Measurements from ENCODE around the gene KIF3A.
A peak's percentile ranks its signal among the peaks of the same experiment; 100 is the strongest.

The KIF3A gene

DNA sequence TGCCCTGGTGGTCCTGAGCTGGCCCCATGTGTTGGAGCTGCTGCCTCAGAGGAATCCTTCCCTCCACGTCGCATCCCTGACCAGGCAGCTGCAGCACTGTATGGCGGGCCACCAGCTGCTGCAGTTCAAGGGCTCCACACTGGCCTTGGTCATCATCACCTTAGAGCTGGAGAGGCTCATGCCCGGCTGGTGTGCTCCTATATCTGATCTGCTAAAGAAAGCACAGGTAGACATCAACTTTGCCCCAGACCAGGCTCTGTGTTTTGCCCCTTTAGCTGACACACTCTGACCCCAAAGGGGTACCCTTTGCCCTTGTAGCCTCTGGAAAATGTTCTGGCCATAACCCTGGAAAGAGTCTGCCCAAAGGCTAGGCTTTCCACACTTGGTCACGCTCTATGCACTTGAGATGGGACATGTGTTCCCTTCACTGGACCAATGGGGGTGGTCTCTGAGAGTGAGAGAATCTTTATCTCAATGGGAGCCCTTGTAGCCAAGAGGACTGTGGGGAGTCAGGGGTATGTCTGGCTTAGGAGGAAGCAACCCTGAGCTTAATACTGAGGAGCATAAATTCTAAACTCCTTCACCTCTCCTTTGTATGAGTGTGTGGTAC, 14.7 kb upstream of the KIF3A start:
- no peak for DNase-seq

DNA sequence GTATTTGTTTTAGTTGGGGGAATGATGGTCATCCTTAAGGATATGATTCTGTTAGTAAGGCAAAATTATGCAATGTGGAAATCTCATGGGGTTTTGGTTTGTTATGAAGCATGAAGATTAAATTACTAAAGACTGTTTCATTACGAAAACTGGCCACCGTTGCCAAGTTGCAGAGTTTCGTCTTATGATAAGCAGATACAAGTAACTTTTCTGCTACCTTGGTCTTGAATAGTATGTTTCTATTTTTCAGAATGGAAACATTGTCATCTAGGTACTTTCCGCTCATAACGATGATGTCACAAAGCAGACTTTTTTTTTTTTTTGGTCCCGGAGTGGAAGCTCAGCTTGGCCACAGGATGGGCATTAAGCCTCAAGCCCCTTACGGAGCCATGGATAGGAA, 14.1 kb upstream of the KIF3A start:
- peak; percentile 55 for DNase-seq

DNA sequence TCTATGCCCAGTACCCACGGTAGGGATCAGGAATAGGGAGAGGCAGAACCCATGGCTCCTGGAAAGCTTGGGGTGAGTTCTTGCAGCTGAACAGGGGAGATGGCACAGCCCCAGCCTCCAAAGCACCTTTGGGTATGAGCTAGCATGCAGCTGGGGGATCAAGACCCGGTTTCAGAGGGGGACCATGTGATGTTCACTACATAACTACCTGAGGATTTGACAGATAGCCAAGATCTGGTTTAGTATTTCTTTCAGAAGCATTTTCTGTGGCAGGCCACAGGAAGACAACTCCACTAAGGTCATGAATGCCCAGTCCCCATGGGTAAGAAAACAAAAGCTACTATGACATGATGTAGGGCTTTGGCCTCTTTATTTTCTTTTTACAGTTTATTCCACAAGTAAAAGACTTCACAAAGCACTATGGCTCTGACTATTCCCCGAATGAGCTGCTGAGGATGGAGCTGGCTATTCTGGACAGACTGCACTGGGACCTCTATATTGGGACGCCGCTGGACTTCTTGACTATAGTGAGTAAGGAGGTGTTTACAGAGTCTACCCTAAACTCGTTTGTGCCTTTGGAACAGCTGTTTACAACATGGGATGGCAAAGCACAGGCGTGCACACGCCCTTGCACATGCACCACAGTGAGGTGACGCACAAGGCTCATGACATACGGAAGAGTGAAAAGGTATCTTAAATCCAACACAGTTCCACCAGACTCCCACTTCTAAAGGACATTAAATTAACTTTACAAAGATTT, 13.3 kb upstream of the KIF3A start:
- DNase-seq, result no peak

DNA sequence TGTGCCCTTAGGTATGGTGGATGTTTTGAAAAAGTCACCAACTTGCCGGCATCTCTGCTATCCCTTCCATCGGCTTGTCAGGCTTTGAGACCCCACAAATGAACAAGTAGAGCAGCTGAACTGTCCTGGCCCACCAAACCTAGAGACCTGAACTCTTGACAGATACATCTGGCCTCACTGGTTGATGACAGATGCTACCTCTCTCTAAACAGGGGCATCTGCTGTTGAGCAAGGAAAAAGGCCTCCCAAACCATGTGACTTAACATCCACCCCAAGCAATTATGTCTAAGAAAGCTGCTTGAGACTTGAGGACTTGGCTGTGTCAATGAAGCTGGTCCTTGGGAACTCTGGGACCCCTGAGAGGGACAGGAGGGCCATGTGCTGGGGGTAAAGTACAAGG, 12.2 kb upstream of the KIF3A start:
- DNase-seq, result no peak

DNA sequence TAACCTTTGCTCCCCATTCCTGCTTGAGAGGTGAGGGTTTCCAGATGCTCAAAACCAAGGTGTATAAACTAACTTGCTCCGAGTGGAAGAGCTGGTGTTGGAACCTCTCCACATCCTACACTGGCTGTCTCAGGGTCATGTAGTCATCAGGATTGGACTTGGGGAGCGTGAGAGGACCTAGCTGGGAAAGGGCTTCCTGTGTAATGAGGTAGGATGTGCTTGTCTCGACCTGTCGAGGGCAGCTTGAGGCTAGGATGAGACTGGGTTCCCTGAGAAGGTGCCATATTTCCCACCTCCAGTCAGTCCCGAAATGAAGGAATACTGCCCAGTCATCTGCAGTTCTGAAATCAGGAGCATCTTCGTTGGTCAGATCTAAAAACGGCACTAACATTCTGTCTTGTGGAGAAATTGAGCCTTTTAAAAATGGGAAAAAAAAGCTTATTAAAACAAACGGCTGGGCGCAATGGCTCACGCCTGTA, 11.2 kb upstream of the KIF3A start:
- no peak for DNase-seq

DNA sequence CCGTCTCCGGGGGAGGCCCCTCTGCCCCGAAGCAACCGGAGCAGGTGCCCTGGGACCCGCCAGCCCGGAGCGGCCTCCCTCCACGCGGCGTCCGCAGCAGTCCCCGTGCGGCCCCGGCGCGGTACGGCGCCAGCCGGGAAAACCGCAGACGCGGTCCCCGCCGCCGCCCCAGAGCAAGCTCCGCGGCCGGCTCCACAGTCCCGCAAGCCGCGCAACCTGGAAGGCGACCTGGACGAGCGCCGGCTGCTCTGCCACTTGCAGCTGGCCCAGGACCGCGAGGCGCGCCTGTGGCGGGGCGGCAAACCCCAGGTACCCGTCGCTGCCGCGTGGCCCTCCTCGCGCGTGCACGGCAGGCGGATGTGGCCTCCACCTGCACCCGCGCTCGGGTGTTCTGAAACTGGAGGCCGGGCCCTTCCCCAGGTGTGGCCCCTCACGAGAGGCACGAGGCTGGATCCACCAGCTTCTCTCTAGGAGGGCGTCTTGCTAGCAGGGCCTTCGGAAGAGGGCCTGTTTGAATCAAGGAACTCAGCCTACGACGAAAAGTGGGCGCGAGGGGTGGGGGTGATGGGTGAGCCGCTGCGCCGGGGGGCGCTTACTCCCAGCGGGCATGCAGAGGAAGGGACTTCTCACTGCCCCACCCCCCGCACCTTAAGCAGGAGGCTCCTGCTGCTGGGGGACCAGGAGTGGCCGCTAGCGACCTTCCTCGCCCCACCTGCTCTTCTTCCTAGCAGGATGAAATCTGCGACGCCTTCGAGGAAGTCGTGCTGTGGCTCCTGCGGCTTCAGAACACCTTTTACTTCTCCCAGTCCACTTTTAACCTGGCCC, 10.5 kb upstream of the KIF3A start:
- DNase-seq, result peak; percentile 41

DNA sequence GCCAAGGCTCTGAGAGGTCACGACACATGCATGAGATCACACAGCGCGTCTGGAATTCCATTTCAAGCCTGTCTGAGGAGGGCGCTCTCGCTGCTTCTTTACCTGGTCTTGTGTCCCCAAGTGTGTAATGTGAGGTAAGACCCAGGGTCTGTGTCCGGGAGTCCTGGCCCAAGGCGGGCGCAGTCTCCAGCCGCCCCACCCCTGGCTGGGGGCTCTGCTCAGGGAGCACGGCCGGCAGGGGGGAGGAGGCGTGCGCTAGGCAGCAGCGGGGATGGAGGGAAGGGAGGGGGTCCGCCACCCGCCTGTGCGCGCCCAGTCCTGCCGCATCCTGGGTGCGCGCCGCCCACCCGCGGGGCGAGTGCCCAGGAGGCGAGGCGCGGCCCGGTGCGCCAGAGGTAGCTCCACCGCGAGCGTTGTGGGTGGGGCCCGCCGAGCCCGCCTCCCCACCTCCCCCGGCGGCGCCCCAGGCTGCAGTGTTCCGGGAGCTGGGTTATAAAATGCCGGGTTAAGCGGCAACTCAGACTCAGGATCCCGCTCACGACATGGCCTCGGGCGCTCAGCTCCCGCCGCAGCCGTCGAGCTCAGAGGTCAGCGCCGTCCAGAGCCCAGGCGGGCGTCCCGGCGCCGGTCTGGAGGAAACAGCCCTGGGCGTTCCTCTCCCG, 9.7 kb upstream of the KIF3A start, which contains the start of gene CCNI2:
Gene CCNI2 (plus strand): TSS at position 473 of the 662 bp plus-strand sequence. CDS start 70 bp downstream, at position 543.
- DNase-seq, result peak; percentile 62

DNA sequence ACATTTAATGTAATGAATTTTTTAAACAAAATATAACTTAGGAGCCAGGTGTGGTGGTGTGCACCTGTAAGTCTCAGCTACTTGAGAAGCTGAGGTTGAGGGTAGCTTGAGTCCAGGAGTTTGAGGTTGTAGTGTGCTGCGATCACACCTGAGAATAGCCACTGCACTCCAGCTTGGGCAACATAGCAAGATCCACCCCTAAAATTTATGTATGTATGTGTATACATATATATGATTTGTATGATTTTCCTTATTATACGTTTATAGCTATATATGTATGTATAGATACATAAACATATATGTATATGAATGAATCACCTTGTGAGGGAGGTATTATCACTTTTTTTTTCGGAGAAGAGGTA, 9.2 kb upstream of the KIF3A start:
- no peak for DNase-seq

DNA sequence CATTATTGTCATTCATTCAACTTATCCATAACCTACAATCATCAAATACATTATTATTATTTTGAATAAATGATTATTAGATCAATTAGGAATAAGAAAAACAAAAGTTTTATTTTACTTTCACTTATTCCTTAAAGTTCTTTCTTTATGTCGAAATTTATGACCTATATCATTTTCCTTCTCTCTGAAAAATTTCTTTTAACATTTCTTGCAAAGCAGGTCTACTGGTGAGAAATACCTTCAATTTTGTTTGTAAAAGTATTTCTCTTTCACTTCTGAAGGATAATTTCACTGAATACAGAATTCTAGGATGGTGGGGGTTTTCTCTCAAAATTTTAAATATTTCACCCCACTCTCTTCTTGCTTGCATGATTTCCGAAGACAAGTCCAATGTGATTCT, 7.3 kb upstream of the KIF3A start:
- DNase-seq, result no peak

DNA sequence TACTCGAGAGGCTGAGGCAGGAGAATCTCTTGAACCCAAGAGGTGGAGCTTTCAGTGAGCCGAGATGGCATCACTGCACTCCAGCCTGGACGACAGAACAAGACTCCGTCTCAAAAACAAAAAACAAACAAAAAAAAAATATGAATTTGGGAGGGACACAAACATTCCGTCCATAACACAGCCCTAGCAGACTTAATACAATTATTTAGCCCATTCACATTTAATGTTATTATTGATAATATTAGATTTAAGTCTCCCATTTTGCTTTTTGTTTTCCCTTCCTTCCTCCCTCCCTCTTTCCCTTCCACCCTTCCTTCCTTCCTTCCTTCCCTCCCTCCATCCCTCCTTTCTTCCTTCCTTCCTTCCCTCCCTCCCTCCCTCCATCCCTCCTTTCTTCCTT, 5.3 kb upstream of the KIF3A start:
- DNase-seq, result no peak

DNA sequence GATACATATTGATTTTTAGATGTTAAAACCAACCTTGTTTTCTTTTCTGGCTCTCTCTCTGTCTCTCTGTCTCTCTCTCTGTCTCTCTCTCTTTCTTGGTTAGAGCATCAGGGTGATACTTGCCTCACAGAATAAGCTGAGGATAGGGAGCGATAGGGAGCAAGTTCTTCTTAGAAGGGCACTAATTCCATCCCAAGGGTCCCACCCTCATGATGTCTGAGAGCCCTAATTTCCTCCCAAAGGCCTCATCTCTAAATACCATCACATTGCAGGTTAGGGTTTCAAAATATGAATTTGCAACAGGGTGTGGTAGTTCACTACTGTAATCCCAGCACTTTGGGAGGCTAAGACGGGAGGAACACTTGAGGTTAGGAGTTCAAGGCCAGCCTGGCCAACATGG, 4.8 kb upstream of the KIF3A start:
- DNase-seq, result no peak

DNA sequence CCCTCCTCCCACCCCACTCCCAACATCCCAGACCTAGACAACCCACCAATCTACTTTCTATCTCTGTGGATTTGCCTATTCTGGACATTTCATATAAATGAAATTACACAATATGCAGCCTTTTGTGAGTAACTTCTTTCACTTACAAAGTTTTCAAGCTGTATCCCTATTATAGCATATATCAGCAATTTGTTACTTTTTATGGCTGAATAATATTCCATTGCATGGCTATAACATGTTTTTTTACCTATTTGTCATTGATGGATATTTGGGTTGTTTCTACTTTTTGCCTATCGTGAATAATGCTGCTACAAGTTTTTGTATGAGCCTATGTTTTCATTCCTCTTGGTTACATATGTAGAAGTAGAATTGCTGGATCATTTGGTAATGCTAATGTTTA, 1.9 kb upstream of the KIF3A start:
- DNase-seq, result no peak

DNA sequence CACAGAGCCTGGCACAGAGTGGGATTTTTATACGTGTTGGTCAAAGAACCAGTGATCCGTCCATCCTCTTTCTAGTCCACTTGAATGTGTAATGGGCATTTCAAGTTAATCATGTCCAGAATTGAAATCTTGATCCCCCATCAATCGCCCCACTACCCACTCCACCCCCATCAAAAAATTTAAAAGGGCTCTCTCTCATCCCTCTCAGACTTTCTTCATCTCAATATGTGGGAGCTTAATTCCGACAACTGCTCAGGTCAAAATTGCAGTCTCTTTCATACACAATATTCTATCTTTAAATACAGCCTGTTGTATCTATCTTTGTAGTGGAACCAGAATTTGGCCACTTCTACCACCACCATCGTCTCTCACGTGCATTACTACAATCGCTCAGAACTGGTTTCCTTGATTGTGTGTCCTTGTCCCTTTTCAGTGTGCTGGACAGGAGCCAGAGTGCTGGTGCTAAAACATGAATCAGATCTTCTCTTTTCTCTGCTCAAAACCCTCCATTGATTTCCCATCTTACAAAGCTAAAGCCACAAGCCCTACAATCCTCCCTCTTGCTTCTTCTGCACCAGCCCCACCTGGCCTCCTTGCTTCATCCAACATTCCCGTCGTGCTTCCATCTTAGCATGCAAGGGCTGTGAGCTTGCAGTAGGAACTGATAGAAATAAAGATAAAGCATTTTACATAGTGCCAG, 786 bp upstream of the KIF3A start:
- no peak for DNase-seq

DNA sequence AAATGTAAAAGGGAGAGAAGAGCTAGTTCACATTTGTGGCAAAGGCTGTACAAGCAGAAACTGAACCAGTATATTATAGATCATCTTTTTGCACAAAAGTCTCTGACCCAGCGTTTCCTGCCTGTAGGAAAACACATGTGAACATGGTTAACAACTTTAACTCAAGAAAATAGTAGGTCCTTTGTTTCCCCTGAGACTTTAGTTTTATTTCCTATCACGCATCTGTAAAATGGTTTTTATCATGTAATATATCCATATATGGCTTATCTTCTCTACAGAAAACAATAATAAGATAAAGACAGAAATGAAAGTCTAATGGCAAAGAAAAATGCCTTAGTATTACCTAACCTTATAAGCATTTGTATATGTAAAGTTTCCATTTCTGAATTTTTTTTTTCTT, 2.7 kb downstream of the KIF3A start:
- no peak for DNase-seq

DNA sequence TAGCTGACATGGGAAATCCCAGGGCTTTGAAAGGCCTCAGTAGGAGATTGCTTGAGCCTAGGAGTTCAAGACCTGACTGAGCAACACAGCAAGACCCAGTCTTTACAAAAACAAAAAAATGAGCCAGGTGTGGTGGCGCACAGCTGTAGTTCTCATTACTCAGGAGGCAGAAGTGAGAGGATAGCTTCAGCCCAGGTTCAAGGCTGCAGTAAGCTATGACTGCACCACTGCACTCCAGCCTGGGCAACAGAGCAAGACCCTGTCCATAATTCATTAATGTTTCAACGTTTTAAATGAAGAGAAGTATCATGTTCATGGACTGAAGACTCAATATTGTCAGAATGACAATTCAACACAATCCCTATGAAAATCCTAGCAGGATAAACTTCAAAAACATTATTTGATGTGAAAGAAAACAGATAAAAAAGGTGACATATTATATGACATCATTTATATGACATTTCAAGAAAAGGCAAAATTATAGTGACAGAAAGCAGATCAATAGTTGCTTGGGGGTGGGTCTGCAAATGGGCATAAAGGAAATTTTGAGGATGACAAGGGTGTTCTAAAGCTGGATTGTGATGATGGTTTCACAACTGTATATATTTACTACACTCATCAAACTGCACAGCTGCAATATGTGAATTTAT, 3.7 kb downstream of the KIF3A start:
- no peak for DNase-seq

DNA sequence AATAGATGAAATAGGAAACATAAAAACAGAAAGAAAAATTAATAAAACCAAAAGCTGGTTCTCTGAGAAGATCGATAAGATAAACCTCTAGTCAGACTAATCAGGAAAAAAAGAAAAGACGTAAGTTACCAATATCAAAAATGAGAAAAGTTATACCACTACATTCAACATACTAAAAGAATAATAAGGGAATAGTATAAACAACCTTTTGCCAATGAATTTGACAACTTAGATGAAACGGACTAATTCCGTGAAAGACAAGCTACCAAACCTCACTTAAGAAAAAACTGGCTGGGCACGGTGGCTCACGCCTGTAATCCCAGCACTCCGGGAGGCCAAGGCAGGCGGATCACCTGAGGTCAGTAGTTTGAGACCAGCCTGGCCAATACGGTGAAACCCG, 7.5 kb downstream of the KIF3A start:
- DNase-seq, result no peak

DNA sequence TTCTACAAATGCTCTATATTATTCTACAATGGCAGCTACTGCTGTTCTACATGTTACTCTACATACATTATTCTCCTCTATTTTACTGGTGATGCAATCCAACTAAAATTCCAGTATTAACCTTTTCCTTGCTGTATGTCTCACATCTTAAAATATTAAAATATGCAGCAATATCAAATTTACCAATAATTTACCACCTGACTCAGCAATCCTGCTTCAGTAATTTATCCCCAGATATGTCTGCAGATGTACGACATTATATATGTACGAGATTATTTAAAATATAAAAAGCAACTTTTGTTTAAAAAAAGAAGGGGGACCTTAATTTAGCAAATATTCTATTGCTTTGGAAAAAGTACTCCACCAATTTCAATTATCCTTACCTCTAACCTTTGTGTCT, 11.6 kb downstream of the KIF3A start:
- no peak for DNase-seq

DNA sequence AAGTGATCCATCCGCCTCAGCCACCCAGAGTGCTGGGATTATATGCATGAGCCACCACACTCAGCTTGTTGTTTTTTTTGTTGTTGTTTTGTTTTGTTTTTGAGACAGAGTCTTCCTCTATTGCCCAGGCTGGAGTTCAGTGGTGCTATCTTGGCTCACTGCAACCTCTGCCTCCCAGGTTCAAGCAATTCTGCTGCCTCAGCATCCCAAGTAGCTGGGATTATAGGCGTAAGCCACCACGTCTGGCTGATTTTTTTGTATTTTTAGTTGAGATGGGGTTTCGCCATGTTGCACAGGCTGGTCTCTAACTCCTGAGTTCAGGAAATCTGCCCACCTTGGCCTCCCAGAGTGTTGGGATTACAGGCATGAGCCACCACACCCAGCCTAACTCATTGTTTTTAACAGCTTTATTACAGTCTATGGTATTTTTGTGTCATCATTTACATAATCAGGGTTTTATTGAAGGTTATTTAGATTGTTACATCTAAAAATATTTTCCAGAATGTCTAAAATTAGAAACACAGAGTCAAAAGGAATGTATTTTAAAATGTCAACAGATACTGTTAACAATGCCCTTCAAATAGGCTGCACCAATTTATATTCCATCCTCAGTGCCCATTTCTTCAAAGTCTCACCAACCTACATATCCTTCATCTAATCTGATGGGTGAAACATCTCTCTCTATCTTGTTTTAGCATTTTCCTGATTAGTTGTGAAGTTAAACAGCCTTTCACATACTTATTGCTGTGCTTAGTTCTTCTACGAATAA, 18.6 kb downstream of the KIF3A start:
- DNase-seq, result no peak

DNA sequence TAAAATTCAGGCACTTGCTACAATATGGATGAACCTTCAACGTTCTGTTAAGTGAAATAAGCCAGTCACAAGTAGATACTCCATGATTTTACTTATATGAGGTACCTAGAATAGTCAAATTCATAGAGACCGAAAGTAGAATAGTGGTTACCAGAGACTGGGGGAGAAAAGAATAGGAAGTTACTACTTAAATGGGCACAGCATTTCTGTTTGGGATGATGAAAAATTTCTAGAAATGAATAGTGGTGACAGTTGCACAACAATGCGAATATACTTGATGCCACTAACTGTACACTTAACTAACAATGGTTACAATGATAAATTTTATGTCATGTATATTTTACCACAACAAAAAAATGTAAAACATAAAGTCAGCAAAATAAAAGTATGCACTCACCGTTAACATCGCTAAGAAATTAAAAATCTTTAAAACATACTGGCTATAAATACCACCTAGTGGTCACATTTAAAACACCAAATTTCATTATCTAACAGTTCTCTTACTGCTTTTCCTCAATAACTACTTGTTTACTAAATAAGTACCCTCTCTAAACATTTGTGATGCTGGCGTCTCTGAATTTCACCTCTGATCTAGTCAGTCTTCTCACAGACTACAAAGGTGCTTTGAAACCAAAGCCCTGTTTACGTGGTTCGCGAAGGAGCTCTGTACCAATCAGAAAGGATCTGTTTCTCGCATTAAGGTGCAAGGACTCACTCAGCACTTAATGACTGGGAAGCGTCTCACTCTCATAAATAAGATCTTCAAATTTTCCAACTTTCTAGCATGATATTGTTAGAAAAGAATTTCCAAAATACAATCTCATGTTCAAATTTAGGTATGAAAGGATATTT, 22.7 kb downstream of the KIF3A start:
- no peak for DNase-seq

DNA sequence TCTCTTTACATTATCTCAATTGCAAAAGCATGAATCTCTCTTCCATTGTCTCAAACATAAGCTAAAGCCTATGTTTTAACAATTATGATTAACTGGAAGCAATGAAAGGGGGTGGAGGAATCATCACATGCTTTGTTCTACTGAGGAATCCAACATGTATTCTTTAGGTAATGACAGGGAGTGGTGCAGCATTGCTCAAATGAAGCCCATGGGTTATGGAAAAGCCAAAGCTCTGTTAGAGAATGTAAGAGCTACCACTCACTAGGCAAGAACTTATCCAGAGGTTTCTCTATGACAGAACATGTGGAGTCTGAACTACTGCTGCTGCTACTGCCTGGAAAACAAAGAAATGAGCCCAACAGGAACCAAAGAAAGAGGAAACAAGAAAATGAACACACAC, 28.7 kb downstream of the KIF3A start:
- no peak for DNase-seq
